Urinary bladder (tissue), 4 donors: ENCODE results near the gene MVP. TPM values are rescaled to one million over a fixed set of nuclear protein-coding genes. Genes with fewer than 3 reads are reported as not detected.
"Not testable (repeated sequence)": the region's sequence is repeated elsewhere in the genome, so short reads cannot be mapped to it uniquely, and the experiment has no call there.

Experiments
- DNase-seq: peaks from one replicate; pipeline ENCODE4 v3.0.0-alpha.2; 2015; ENCODE audit errors: extremely low spot score
- H3K27ac ChIP-seq: one replicate; pipeline ENCODE4 v1.5.1; 2013; ENCODE audit warnings: low read depth, mild to moderate bottlenecking, moderate library complexity
- H3K36me3 ChIP-seq: one replicate; pipeline ENCODE4 v1.6.1; 2013; ENCODE audit warnings: mild to moderate bottlenecking, moderate library complexity; ENCODE audit not compliant: insufficient read depth
- H3K4me1 ChIP-seq: one replicate; pipeline ENCODE4 v1.6.1; 2013; ENCODE audit warnings: mild to moderate bottlenecking, moderate library complexity; ENCODE audit not compliant: insufficient read depth
- H3K4me3 ChIP-seq: one replicate; pipeline ENCODE4 v1.5.1; 2013; ENCODE audit warnings: low read depth, low read length
- WGBS: extraction: QIAGEN DNeasy Blood & Tissue Kit; methylation state at CpG from one replicate; pipeline ENCODE4 v1.1.7; 2013; 5-methylcytosine and 5-hydroxymethylcytosine counted together
- polyA plus RNA-seq: library from polyadenylated mRNA; stranded (reverse); fragments of 200-250 nt; gene quantifications from one replicate; pipeline ENCODE4 v1.2.3, GENCODE V29; 2013
- total RNA-seq: library from RNA; depleted of rRNA; stranded (reverse); fragments of >200 nt; gene quantifications from one replicate; pipeline ENCODE4 v1.2.3, GENCODE V29; 2014
- donor health status: healthy with polysubstance abuse.
- donor health status: healthy.

MVP gene
- total and polyA plus RNA-seq, 2 donors = 42.7 to 143 TPM

DNA sequence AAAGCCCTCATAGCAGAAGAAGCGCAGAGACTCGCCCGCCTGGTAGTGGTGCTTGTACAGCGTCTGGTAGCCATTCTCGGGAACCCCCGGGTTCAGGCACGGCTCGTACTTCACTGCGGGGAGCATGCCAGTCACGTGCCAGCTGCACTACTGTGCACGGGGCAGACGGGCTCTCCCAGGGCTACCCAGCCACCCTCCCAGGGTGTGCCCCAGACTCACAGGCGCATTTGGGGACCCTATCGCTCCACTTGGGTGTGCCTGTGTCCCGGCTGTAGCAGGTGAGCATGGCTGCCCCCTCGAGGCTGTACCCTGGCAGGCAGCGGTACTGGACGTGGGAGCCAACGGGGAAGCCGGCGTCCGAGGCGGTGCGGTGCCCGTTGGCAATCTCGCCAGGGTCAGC is 53.1 kb downstream of the MVP start:
- DNase-seq = no peak
- 91% methylated on average over 26 of the region's 26 CpGs for WGBS
- H3K4me1 ChIP-seq = no peaks in the 10 kb centered on the region
- no peaks in the 10 kb centered on the region for H3K36me3 ChIP-seq
- H3K4me3 ChIP-seq = no peak overlapping the region
- no peak overlapping the region for H3K27ac ChIP-seq

DNA sequence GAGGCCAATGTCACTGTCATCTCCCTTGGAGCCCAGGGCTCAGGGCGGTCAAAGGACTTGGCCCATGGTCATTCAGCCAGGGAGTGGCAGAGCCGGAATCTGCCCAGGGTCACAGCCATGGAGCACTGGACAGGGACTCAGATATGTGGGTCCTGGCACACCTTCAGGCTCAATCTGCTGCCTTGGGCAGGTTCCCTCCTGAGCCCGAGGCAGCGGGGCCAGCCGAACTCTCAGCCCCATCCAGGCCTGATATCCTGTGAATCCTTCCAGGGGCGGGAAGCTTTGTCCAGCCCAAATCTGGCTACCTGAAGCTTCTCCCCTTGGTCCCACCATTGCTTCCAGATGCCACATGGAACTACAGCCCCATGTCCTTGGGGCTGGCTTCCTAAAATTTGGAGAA is 54.9 kb downstream of the MVP start:
- no peak for DNase-seq
- WGBS = 92% methylated on average over 6 of the region's 6 CpGs
- Histone ChIP-seq H3K4me3 (no peak overlapping the region), H3K36me3 (no peaks in the 10 kb centered on the region), H3K27ac (no peak overlapping the region), H3K4me1 (no peaks in the 10 kb centered on the region)

DNA sequence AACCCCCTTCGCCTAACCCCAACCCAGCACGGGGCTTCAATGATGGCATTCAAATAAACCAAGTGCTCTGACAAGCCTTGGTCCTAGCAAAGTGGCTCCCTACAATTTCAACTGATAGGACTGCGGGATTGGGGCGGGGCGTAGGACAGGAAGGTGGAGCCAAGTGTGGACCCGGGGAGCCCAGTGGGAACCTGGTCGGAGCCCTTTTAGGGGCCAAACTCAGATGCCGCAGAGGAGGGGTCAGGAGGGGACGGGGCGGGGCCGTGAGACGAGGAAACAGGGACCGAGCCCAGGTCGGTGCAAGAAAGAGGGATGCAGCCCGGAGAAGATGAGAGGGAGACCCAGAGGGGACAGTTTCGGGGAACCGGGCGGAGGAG is 55.9 kb downstream of the MVP start:
- Histone ChIP-seq H3K27ac (no peak overlapping the region), H3K4me3 (no peak overlapping the region), H3K4me1 (no peaks in the 10 kb centered on the region), H3K36me3 (no peaks in the 10 kb centered on the region)
- DNase-seq = no peak
- WGBS = 28% methylated on average over 18 of the region's 18 CpGs

DNA sequence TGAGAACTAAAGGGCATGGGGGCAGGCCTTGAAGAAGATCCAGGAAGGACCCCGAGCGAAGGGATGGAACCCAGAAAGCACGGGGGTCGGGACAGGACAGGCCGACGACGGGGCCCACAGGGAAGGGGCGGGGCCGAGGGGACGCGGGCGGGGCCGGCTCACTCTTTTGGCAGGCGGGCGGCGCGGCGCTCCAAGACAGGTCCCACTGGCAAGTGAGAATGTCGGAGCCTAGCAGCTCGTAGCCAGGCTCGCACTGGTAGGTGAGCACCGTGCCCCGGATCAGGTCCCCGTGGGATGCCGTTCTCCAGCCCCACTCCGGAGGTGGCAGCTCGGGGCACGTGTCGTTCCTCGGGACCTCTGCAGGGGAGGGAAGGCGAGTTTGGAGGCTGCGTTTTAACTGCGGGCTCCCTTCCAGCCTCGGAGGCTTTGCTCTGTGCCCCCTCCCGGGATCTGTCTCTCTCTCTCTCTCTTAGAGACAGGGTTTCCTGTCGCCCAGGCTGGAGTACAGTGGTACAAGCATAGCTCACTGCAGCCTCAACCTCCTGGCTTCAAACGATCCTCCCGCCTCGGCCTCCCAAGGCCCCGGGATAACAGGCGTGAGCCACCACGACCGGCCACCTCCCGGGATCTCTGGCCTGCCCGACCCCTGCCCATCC is 56.5 kb downstream of the MVP start:
- no peak overlapping the region for H3K27ac ChIP-seq
- no peaks in the 10 kb centered on the region for H3K36me3 ChIP-seq
- WGBS = 9% methylated on average over 45 of the region's 45 CpGs
- no peak for DNase-seq
- no peak overlapping the region for H3K4me3 ChIP-seq
- no peaks in the 10 kb centered on the region for H3K4me1 ChIP-seq

DNA sequence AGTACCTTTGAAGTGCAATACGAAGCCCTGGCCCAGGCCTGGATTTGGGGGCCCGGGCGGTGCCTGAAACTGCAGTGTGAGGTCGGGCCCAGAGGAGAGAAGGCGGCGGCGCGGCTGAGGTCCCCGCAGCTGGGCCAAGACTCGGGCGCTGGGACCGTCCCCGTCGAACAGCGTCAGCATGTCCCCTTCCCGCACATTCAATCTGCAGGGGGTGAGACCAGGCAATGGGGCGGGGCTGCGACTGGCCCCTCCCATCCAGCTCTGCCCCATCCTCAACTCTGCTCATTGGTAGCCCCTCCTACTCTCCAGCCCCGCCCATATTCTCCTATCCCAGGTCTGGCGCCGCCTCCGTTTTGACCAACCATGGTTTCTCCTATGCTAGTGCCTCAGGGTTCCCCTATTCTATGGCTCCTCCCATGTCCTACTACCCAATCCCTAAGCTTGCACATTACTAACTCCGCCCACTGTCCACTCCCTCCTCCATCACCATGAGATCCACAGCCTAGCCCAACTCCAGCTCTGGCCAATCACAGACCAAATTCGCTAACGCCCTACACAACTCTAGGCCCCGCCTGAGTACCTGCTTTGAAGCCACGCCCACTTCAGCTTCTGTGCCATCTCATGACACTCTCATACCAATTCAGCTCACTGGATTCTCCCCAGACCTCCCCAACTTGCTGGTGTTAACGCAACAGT is 57.2 kb downstream of the MVP start:
- H3K36me3 ChIP-seq = no peaks in the 10 kb centered on the region
- no peak overlapping the region for H3K4me3 ChIP-seq
- H3K27ac ChIP-seq = no peak overlapping the region
- 16% methylated on average over 28 of the region's 28 CpGs for WGBS
- no peak for DNase-seq
- no peaks in the 10 kb centered on the region for H3K4me1 ChIP-seq

DNA sequence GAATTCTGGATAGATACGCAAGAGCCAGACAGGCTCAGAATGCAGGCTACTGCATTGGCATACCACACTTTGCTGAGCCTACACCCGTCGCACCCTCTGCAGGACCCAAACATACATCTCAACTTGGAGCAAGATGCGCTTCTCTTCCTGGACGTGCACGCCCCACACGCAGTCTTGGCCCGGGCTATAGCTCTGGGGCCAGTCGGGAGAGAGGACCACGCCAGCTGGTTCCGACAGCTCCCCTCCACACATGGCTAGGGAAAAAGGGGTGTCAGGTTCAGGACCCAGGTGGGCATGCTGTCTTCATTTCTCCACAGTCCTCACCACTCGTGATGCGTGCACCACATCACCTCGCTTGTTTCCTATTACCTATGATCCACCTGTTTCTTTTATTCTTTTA is 57.9 kb downstream of the MVP start:
- WGBS = 89% methylated on average over 14 of the region's 14 CpGs
- H3K4me1 ChIP-seq = no peaks in the 10 kb centered on the region
- DNase-seq = no peak
- H3K36me3 ChIP-seq = no peaks in the 10 kb centered on the region
- H3K4me3 ChIP-seq = no peak overlapping the region
- no peak overlapping the region for H3K27ac ChIP-seq

DNA sequence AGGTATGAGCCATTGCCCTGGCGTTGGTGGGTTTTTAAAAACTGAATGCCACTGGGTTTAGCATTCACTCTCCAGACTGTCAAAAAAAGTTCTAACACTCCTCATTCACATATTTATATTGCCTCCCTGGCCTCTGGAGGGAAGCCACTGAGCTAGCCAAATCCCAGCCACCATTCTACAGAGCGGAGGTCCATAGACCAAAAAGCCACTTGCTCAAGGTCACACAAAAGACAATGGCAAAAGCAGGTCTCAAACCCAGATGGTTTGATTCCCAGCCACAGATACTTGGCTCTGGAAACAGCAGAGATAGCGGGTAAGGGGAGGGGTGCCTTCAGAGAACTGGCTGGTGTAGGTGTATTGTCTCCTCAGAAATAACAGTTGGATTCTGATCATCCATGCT is 60.8 kb downstream of the MVP start:
- H3K36me3 ChIP-seq = no peaks in the 10 kb centered on the region
- no peak for DNase-seq
- no peak overlapping the region for H3K4me3 ChIP-seq
- no peaks in the 10 kb centered on the region for H3K4me1 ChIP-seq
- WGBS = 95% methylated on average over 3 of the region's 3 CpGs
- H3K27ac ChIP-seq = no peak overlapping the region

DNA sequence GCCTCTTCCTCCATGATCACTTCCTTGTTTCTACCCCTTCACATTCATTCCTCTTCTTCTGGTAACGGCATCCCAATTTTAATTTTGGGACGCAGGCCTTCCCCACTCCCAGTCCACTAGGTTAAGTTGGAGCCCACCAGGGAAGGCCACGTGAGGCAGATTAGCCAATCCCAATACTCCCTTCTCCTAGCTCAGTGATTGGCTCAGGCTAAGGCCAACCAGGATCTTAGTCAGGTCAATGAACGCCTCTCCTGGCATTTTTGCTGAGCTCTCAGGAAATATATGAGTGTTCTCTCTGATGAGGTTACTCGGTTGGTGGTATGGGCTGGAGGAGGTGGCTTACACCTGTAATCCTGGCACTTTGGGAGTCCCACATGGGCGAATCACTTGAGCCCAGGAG is 63.7 kb downstream of the MVP start:
- no peak for DNase-seq
- H3K36me3 ChIP-seq = no peaks in the 10 kb centered on the region
- WGBS = 71% methylated on average over 6 of the region's 6 CpGs
- H3K4me1 ChIP-seq = no peaks in the 10 kb centered on the region
- H3K4me3 ChIP-seq = no peak overlapping the region
- no peak overlapping the region for H3K27ac ChIP-seq

DNA sequence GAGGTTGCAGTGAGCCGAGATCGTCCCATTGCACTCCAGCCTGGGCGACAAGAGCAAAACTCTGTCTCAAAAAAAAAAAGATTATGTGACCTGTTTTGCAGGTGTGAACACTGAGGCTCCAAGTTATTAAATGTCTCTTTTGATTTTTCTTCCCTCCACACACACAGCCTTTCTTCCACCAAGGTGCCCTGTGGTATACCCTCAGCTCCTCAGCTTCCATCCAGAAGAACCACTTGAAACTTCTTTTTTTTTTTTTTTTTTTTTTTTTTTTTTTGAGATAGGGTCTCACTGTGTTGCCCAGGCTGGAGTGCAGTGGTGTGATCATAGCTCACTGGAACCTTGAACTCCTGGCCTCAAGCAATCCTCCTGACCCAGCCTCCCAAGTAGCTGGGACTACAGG is 69.1 kb downstream of the MVP start:
- not testable (repeated sequence) for H3K4me1 ChIP-seq, DNase-seq, H3K36me3 ChIP-seq, H3K27ac ChIP-seq, H3K4me3 ChIP-seq
- 94% methylated on average over 3 of the region's 3 CpGs for WGBS

DNA sequence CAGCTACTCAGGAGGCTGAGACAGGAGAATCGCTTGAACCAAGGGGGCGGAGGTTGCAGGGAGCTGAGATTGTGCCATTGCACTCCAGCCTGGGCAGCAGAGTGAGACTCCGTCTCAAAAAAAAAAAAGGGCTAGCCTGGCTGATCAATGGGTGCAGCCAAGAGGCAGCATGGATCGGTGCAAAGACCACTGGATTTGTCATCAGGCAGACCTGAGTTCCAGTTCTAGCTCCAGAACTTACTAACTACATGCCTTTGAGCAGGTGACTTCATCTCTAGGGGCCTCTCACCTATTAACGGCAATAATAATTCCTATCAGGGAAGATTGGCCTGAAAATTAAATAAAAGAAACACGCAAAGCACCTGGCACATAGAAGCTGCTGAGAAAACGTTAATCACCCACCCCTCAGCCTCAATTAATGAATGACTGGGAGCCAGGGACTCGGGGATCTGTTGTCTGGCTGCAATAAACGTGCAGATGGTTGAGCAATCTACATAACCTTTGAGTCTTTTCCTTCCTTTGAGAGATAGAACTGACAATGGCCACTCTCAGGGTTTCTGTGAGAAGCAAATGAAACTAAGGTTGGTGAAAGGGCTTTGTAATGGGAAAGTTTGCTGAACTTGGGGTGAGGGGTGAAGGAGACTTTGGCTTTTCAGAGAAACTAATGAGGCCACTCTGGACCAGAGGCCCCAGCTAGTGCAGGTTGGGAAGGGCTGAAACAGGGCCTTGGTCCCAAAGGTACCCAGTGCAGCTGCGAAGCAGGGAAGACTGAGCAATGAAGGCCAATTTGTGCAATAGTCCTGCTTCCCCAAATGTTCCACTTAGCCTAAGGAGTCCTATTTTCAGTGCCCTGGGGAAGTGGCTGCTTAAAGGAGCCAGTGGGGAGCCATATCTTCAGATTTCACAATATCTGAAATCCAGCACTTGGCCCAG is 71.5 kb downstream of the MVP start:
- no peak for DNase-seq
- 71% methylated on average over 10 of the region's 10 CpGs for WGBS
- Histone ChIP-seq H3K4me3 (no peak overlapping the region), H3K4me1 (no peaks in the 10 kb centered on the region), H3K27ac (no peak overlapping the region), H3K36me3 (no peaks in the 10 kb centered on the region)

DNA sequence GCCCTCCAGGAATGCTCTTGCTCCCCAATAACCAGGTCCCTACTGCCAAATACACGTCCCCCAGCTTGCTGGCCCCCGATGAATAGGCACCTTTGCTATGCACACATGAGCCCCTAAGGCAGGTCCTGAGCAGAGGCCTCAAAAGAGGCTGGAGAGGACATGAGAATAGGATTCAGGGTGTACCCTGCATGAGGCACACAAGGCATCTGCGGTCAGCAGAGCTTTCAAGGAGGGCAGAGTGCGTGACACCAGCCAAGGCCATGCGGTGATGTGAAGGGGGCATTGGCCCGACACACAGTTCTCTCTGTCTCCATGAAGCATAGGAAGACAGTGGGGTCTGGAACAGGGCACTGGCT is 72.2 kb downstream of the MVP start:
- no peak for DNase-seq
- Histone ChIP-seq H3K36me3 (no peaks in the 10 kb centered on the region), H3K27ac (no peak overlapping the region), H3K4me1 (no peaks in the 10 kb centered on the region), H3K4me3 (no peak overlapping the region)
- 91% methylated on average over 6 of the region's 6 CpGs for WGBS

DNA sequence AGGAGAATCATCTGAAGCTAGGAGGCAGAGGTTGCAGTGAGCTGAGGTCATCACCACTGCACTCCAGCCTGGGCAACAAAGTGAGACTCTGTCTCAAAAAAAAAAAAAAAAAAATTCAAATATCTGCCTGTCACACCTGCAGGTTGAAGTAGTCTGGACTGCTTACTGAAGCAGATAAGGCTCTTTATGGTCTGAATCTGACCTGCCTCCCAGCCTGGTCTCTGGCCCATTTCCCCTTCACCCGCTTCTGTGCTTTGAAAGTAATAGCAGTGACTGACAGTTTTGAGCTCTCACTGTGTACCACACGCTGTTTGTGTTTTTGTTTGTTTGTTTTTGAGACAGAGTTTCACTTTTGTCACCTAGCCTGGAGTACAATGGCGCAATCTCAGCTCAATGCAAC is 73.3 kb downstream of the MVP start:
- DNase-seq = no peak

DNA sequence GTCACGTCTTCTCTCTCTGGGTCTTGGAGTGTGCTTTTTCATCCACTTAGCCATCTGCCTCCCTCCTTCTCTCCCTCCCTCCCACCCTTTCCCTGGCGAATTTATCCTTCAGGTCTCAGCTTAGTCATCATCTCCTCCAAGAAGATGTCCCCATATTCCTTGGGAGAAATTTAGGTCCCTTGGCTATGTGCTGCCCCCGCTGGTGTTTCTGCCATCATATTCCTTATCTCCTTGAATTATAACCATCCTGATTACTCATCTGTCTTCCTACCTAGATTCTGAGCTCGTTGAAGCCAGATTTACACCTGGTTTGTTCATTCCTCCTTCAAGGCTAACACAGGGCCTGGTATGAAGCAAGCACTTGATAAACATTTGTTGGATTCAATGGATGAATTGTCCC is 74.1 kb downstream of the MVP start:
- H3K4me3 ChIP-seq = no peak overlapping the region
- H3K36me3 ChIP-seq = no peaks in the 10 kb centered on the region
- WGBS = 78% methylated on average over 4 of the region's 4 CpGs
- H3K27ac ChIP-seq = no peak overlapping the region
- no peak for DNase-seq
- no peaks in the 10 kb centered on the region for H3K4me1 ChIP-seq

More for the DNA sequence above, 73.3 kb downstream of the MVP start:
- Histone ChIP-seq H3K36me3 (no peaks in the 10 kb centered on the region), H3K4me3 (no peak overlapping the region), H3K4me1 (no peaks in the 10 kb centered on the region), H3K27ac (no peak overlapping the region)
- WGBS = 93% methylated on average over 3 of the region's 3 CpGs

DNA sequence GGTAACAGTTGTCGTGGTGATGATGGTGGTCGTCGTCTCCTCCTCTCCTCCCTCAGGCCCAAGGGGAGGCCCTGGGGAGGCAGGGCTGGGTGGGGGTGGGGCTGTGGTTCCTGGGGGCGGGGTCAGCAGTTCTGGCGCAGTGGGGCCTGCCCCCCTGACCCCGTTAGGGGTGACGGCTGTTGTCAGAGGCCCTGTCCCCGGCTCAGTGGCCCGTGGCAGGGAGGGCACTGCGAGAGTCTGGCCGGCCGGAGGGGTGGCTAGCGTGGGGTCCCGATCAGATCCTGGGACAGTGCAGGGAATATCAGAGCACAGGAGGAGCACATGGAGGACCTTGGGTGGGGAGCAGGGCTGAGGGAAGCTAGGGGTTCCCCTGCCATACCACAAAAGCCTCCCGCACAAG is 76.6 kb downstream of the MVP start:
- H3K4me3 ChIP-seq = no peak overlapping the region
- WGBS = 39% methylated on average over 14 of the region's 15 CpGs
- H3K4me1 ChIP-seq = no peaks in the 10 kb centered on the region
- H3K27ac ChIP-seq = no peak overlapping the region
- H3K36me3 ChIP-seq = no peaks in the 10 kb centered on the region
- DNase-seq = no peak
